NCI-H146 treated with DMSO at 0.1 percent for 48 hours (cell line): ENCODE results near the gene MYL12B.
"Not testable (repeated sequence)": the region's sequence is repeated elsewhere in the genome, so short reads cannot be mapped to it uniquely, and the experiment has no call there.

ENCODE experiments used
- DNase-seq: peaks from one replicate; lab custom pipeline; 2025; ENCODE audit not compliant: unreplicated experiment; lab: John Stamatoyannopoulos, UW

MYL12B gene

DNA sequence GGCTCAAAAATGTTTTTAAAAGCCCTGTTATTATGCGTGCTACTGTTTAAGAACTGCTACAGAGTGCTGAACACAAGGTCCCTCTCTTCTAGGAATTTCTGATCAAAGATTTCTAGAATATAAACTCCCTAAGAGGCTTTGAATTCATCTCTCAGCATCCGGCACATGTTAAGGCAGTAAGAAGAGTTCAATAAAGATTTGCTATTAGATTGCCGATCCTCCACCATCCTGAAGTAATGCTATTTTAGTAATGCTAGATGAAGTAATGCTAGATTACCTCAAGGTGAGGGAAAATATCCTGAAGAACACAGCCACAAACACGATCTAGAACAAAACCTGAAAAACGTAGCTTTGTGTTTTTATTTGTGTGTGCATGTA, 949 bp upstream of the MYL12B start:
- no peak for DNase-seq

DNA sequence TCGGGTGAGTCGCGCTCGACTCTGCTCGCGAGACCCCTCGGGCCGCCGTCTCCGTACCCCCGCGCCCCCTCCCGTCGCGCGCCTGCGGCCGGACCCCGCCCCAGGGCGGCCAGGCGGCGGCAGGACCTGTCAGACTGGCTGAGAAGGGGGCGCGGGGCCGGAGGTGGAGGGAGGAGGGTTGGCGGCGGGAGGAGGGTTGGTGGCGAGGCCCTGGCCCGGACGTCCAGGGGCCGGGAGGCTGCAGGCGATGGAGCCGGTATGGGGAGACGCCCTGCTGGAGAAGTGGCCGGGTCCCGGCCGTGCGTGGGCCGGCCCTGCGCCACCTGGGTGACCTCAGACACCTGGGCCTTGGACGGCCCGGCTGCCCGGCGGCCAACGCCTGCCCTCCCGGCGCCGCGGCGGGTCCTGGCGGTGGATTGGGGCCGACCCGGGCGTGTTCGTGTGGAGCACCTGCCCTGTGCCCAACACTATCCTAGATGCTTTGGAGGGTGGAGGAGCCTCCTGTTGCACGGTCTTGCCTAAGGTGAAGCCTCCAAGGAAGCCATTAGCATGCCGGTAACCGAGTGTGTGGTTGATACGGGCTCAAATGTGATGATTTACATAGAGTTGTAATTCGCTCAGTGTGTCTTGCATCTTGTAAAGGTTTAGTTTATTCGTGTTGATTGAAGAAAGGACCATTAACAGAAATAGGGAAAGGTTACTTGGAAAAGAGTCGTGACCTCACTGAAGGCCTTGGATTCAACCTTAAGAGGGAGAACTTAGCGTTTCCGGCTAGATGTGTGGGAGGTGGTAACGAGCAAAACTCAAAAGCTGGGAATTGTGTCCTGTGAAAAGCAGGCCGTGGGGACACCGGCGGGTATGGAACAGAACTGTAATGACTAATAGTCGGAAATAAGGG, 550 bp downstream of the MYL12B start:
- DNase-seq = peak; percentile 40

- no peak for DNase-seq
Measured at GRCh38 chr18:3263132-3263700, 1.3 kb downstream of the MYL12B start.

DNA sequence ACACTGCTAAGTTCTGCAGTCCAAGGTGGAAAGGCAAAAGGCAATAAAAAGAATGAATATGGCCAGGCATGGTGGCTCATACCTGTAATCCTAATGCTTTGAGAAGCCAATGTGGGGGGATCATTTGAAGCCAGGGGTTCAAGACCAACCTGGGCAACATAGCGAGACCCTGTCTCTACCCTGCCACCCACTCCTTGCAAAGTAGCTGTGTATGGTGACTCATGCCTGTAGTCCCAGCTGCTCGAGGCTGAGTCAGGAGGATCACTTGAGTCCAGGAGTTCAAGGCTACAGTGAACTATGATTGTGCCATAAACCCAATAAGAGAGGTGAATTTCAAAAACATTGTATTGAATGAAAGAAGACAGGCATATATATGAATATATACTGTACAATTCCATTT, 2.4 kb downstream of the MYL12B start:
- DNase-seq = no peak

DNA sequence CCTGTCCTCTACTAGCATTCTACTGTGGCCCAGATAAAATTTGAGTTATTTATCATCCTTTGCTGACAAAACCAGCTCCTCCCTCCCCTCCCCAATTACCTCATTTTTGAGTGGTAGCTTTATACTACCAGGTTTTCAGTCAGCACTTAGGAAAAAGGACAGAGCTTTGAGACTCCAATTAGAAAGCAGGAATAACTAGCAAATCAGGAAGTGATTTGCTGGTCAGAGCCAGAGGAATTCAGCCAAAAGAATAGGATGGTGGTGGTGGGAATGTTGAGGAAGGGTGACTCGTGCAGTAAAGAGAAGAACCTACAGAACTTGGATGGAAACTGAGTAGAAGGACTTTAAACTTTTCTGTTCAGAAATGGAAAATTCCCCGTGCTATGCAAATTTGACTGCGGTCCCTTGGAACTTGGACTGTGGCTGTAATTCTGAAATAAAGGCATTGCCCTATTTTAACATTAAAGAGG, 3.7 kb downstream of the MYL12B start:
- no peak for DNase-seq

DNA sequence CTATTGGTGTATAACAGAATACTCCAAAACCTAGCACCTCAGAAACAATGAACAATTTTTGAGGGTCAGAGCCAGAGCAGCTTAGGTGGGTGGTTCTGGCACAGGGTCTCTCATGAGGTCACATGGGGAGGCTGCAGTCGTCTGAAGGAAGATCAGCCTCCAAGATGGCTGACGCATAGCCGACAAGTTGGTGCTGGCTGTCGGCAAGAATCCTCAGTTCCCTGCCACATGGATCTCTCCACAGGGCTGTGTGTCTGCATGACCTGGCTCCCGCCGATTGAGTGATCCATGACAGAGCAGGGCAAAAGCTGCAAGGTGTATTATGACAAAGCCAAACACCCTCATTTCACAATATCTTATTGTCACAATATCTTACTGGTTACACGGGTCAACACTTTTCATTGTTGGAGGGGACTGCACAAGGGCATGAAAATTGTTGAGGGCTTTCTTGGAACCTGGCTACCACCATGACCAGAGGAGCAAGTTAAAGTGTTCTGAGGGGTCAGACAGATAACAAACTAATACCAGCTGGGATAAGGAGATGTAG, 4.2 kb downstream of the MYL12B start:
- DNase-seq = no peak

GRCh38 chr18:3268306-3268705, 6.4 kb downstream of the MYL12B start:
- DNase-seq = no peak

- no peak for DNase-seq
Measured at GRCh38 chr18:3269241-3269913, 7.4 kb downstream of the MYL12B start.

- DNase-seq = no peak
Measured at GRCh38 chr18:3269914-3270299, 8.0 kb downstream of the MYL12B start.

DNA sequence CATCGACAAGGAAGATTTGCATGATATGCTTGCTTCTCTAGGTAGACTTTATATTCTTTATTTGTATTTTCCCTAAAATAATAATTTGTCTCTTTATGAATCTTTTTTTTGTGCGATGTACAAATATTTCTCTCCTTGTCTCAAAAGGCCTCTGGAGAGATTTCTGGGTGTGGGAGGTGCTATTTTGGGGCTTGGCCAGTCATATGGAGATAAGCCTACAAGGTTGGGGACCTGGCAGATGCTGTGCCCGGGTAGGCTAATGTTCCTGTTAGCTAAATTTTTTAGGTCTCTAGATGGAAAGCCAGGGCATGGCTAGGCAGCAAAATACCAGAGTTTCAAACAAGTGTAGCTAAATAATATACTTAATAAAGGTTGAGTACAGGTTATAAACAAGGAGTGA, 11.1 kb downstream of the MYL12B start:
- DNase-seq = no peak

DNA sequence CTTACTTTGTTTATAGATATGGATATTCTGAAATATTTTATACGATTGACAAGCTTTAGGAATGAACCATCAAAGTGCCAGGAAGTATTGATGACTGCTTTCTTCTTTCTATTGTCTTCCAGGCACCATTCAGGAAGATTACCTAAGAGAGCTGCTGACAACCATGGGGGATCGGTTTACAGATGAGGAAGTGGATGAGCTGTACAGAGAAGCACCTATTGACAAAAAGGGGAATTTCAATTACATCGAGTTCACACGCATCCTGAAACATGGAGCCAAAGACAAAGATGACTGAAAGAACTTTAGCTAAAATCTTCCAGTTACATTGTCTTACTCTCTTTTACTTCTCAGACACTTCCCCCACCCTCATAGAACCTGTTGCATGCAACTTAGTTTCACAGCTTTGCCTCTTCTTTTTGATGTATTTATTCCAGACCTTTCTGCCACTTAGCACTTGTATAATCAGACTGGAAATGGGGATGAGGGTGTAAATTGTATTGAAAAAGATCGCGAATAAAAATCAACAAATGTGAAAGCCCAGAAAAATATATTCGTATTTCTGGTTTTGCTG, 15.8 kb downstream of the MYL12B start:
- DNase-seq = not testable (repeated sequence)

DNA sequence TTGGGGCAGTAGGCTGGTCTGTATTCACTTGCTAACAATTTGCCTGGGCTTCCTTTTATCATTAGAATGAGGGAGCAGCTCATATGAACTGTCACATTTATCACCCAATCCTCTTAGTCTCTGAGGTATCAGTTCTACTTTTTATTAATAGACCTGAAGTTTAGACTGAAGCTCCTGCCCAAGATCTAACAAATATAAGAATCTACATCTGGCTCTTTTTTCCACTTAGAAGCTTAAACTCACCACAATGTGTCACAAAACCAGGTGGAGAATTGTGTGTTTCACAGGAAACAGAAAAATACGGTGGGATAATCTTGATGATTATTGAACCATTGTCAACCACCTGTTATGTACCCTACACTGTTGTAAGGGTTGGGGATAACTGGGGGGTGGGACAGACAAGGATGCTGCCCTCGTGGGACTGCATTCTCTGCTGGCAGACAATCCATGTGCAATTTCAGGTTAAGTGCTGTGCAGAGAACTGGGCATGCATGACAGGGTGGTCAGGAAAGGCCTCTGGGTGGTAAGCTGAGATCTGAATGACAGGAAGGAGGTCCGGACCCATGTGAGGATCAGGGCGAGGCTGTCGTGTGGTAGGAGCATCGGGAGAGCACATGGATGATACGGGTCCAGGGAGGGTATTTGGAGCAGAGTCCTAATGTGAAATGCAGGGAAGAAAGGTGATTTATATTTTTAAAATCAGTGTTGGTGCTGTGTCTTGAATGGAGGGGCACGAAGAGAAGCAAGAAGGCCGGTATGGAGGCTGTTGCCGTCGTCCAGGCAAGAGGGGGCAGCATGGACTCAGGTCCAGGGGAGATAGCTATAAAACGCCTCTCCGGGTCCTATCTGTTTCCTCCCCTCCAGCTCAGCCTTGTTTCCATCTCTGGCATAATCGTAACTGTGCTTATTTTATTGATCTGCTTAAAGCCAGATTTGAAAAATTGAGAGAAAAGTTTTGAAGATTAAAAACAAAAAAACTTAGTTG, 17.6 kb downstream of the MYL12B start:
- DNase-seq = no peak

- DNase-seq = peak; percentile 75
Measured at GRCh38 chr18:3281456-3282400, 19.8 kb downstream of the MYL12B start.

DNA sequence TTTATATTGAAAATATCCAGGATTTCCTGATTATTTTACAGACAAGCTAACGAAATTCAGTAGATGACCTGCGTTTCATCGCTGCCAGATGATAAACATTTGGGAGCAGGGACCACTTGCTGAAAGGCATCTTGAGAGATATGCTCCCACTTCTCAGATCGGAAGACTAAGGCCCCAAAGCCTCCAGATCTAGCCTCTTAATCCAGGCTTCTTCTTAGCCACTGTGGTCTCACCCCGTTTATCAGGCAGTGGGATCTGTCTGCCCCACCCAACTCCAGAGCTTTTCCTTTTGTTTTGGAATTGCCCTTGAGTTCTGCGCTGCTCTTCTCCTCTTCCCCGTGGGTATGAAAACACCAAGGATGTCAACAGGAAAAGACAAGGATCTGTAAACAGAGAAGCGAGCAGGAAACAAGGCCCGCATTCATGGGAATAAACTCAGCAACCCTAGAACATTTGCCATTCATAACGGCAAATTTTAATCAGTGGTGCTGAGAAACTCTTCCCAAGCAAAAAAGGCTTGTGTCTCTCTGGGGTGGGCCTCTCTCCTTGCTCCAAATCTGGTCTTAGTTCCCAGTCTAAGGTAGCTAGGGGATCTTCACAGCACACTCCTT, 21.4 kb downstream of the MYL12B start:
- DNase-seq = no peak

DNA sequence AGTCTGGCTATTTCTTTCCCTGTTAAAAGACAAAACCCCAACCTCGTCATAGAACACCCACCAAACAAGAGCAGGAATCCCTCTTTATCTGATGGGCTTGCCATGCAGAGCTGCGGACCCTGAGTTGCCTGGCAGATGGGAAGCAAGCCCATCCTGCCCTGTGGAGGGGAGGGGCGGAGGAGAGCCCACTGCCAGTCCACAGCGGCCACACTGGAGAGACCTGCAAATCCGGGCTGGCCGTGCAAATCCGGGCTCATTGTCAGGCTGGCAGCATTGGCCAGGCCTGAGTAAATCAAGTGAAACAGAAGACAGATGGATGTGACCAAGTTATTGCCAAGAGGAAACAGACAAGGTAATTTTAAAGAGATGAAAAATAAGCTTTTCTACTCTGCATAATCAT, 22.0 kb downstream of the MYL12B start:
- DNase-seq = no peak

GRCh38 chr18:3284501-3284900, 22.6 kb downstream of the MYL12B start:
- DNase-seq = no peak

DNA sequence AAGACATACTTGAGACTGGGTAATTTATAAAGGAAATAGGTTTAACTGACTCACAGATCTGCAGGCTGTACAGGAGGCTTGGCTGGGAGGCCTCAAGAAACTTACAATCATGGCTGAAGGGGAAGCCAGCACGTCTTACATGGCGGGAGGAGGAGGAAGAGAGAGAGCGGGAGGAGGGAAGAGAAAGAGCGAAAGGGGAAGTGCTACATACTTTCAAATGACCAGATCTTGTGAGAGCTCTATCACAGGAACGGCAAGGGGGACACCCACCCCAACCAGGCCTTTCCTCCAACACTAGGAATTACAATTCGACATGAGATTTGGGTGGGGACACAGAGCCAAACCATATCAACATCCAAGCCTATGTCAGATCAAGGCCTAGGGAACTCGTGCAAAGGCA, 24.2 kb downstream of the MYL12B start:
- no peak for DNase-seq

DNA sequence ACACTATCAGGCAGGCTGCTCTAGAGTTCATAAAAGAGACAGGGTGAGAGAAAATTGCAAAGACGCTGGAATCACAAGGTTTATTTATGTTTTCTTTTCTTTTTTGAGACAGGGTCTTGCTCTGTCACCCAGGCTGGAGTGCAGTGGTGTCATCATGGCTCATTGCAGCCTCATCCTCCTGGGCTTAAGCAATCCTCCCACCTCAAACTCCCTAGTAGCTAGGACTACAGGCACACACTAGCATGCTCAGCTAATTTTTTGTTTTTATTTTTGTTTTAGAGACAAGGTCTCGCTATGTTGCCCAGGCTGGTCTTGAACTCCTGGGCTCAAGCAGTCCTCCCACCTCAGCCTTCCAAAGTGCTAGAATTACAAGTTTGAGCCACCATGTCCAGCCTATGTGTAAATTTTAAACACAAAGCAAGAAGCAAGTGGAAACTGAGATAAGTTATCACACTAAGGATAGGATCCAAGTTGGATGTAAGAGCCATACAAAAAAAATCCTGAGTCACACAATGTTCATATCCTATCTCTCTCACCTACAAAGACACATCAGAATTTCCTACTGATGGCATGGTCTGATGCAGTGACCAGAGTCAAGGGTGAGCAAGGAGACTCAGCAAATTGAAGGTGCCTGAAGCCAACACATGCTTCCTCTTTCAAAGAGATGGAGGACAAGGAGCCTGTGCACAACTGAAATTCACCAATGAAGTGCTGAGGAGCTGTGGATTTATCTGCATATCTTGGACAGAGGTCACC, 31.4 kb downstream of the MYL12B start:
- DNase-seq = no peak
